SKM-1 (cell line): ENCODE results near the gene BEX3.

Experiments used
- DNase-seq: peaks from one replicate; lab custom pipeline; 2025; ENCODE audit not compliant: unreplicated experiment; lab: John Stamatoyannopoulos, UW

BEX3 gene

GRCh38 chrX:103418811-103419340, 42.5 kb downstream of the BEX3 start:
- DNase-seq, result no peak

GRCh38 chrX:103423955-103424638, 47.8 kb downstream of the BEX3 start:
- no peak for DNase-seq
